IPS DF 6.9 (cell line): Measurements from ENCODE around the gene ADCY6.
A peak's percentile ranks its signal among the peaks of the same experiment; 100 is the strongest.

ENCODE experiments used
- DNase-seq: peaks from one replicate; pipeline ENCODE4 v3.0.0-alpha.2; 2013; ENCODE audit warnings: low read depth, low spot score
- H3K27ac ChIP-seq: one replicate; pipeline ENCODE4 v1.5.1; 2013; ENCODE audit warnings: low read length, control low read depth
- H3K27me3 ChIP-seq: 2 replicates; pipeline ENCODE4 v1.6.1; 2013; ENCODE audit warnings: mild to moderate bottlenecking, low read length; ENCODE audit not compliant: control insufficient read depth, insufficient read depth
- H3K36me3 ChIP-seq: 2 replicates; pipeline ENCODE4 v1.6.1; 2013; ENCODE audit warnings: low read length; ENCODE audit not compliant: control insufficient read depth, insufficient read depth
- H3K4me1 ChIP-seq: 2 replicates; pipeline ENCODE4 v1.6.1; 2013; ENCODE audit warnings: low read length; ENCODE audit not compliant: control insufficient read depth, insufficient read depth
- H3K4me3 ChIP-seq: 2 replicates; pipeline ENCODE4 v1.5.1; 2013; ENCODE audit warnings: mild to moderate bottlenecking, low read length
- H3K9me3 ChIP-seq: 2 replicates; pipeline ENCODE4 v1.6.1; 2013; ENCODE audit warnings: low read length, inconsistent platforms; ENCODE audit not compliant: control insufficient read depth, insufficient read depth
- WGBS: extraction: QIAGEN DNeasy Blood & Tissue Kit; methylation state at CpG from one replicate; pipeline ENCODE4 v1.1.7; 2013; ENCODE audit warnings: mixed read lengths, missing lambda C conversion rate; ENCODE audit not compliant: insufficient read length, insufficient coverage; 5-methylcytosine and 5-hydroxymethylcytosine counted together

Gene ADCY6

GRCh38 chr12:48800457-48800856 is 11.6 kb upstream of the ADCY6 start:
- H3K9me3 ChIP-seq: no peaks in the 10 kb centered on the region
- no peaks in the 10 kb centered on the region for H3K4me1 ChIP-seq
- no peaks in the 10 kb centered on the region for H3K27me3 ChIP-seq
- no peak for DNase-seq
- no peak overlapping the region for H3K4me3 ChIP-seq
- no peaks in the 10 kb centered on the region for H3K36me3 ChIP-seq
- no CpG with 5 or more reads among the region's 14 CpGs for WGBS
- H3K27ac ChIP-seq: no peak overlapping the region

- Histone ChIP-seq H3K4me3 (no peak overlapping the region), H3K36me3 (no peaks in the 10 kb centered on the region), H3K9me3 (no peaks in the 10 kb centered on the region), H3K27ac (no peak overlapping the region), H3K27me3 (no peaks in the 10 kb centered on the region), H3K4me1 (no peaks in the 10 kb centered on the region)
- WGBS: no CpG with 5 or more reads among the region's 3 CpGs
- no peak for DNase-seq
These were observed 8.1 kb upstream of the ADCY6 start for GRCh38 chr12:48796976-48797375.

- no peaks in the 10 kb centered on the region for H3K27me3 ChIP-seq
- WGBS: no CpG with 5 or more reads among the region's 12 CpGs
- H3K9me3 ChIP-seq: no peaks in the 10 kb centered on the region
- no peak overlapping the region for H3K4me3 ChIP-seq
- H3K36me3 ChIP-seq: no peaks in the 10 kb centered on the region
- no peaks in the 10 kb centered on the region for H3K4me1 ChIP-seq
- DNase-seq: no peak
- no peak overlapping the region for H3K27ac ChIP-seq
These were observed 6.9 kb upstream of the ADCY6 start for GRCh38 chr12:48795550-48796455.

GRCh38 chr12:48794870-48795269 is 6.0 kb upstream of the ADCY6 start:
- no peaks in the 10 kb centered on the region for H3K27me3 ChIP-seq
- H3K36me3 ChIP-seq: no peaks in the 10 kb centered on the region
- no peaks in the 10 kb centered on the region for H3K9me3 ChIP-seq
- no peaks in the 10 kb centered on the region for H3K4me1 ChIP-seq
- no CpG with 5 or more reads among the region's 3 CpGs for WGBS
- DNase-seq: no peak
- no peak overlapping the region for H3K27ac ChIP-seq
- H3K4me3 ChIP-seq: no peak overlapping the region

GRCh38 chr12:48793696-48794095 is 4.8 kb upstream of the ADCY6 start:
- H3K36me3 ChIP-seq: no peaks in the 10 kb centered on the region
- H3K27ac ChIP-seq: no peak overlapping the region
- H3K4me1 ChIP-seq: no peaks in the 10 kb centered on the region
- no CpG with 5 or more reads among the region's 3 CpGs for WGBS
- no peak for DNase-seq
- no peak overlapping the region for H3K4me3 ChIP-seq
- no peaks in the 10 kb centered on the region for H3K27me3 ChIP-seq
- H3K9me3 ChIP-seq: no peaks in the 10 kb centered on the region

GRCh38 chr12:48789858-48790326 is 1.0 kb upstream of the ADCY6 start:
- Histone ChIP-seq H3K4me1 (peaks cover 2% of the 10 kb centered on the region; the same call in 1 of the 2 replicates), H3K27me3 (no peaks in the 10 kb centered on the region), H3K36me3 (no peaks in the 10 kb centered on the region), H3K9me3 (no peaks in the 10 kb centered on the region), H3K27ac (no peak overlapping the region), H3K4me3 (peak overlapping the region; percentile 65; the same call in 1 of the 2 replicates)
- DNase-seq: no peak
- whole genome bisulfite sequencing: no CpG with 5 or more reads among the region's 4 CpGs

- Histone ChIP-seq H3K27me3 (no peaks in the 10 kb centered on the region), H3K9me3 (no peaks in the 10 kb centered on the region), H3K4me3 (peak overlapping the region; percentile 65; the same call in 1 of the 2 replicates), H3K36me3 (no peaks in the 10 kb centered on the region), H3K27ac (no peak overlapping the region), H3K4me1 (peaks cover 2% of the 10 kb centered on the region; the same call in 1 of the 2 replicates)
- no CpG with 5 or more reads among the region's 25 CpGs for WGBS
- no peak for DNase-seq
These were observed 400 bp downstream of the ADCY6 start for GRCh38 chr12:48788524-48788853.

- Histone ChIP-seq H3K4me1 (peaks cover 2% of the 10 kb centered on the region; the same call in 1 of the 2 replicates), H3K4me3 (peak overlapping the region; percentile 65; the same call in 1 of the 2 replicates), H3K36me3 (no peaks in the 10 kb centered on the region), H3K27ac (no peak overlapping the region), H3K9me3 (no peaks in the 10 kb centered on the region), H3K27me3 (no peaks in the 10 kb centered on the region)
- no peak for DNase-seq
- no CpG with 5 or more reads among the region's 11 CpGs for WGBS
These were observed 932 bp downstream of the ADCY6 start for GRCh38 chr12:48787791-48788523.

GRCh38 chr12:48786591-48787544 is 2.0 kb downstream of the ADCY6 start:
- Histone ChIP-seq H3K4me1 (peaks cover 2% of the 10 kb centered on the region; the same call in 1 of the 2 replicates), H3K4me3 (no peak overlapping the region), H3K36me3 (no peaks in the 10 kb centered on the region), H3K27me3 (no peaks in the 10 kb centered on the region), H3K27ac (no peak overlapping the region), H3K9me3 (no peaks in the 10 kb centered on the region)
- DNase-seq: no peak
- no CpG with 5 or more reads among the region's 7 CpGs for WGBS

GRCh38 chr12:48783432-48783831 is 5.5 kb downstream of the ADCY6 start:
- Histone ChIP-seq H3K9me3 (no peaks in the 10 kb centered on the region), H3K27ac (no peak overlapping the region), H3K4me3 (no peak overlapping the region), H3K36me3 (no peaks in the 10 kb centered on the region), H3K4me1 (peaks cover 2% of the 10 kb centered on the region; the same call in 1 of the 2 replicates), H3K27me3 (no peaks in the 10 kb centered on the region)
- no CpG with 5 or more reads among the region's 4 CpGs for WGBS
- no peak for DNase-seq
